GM18526 (cell line): ENCODE results near the gene HLA-DMA.
A peak's percentile ranks its signal among the peaks of the same experiment; 100 is the strongest.

Source experiments
- POLR2A ChIP-seq: IDR thresholded peaks from 3 replicates; pipeline ENCODE4 v1.6.1; 2011; ENCODE audit not compliant: insufficient read length; ENCODE audit errors: extremely low read depth

The HLA-DMA gene

GRCh38 chr6:32979720-32980487 is 27.0 kb upstream of the HLA-DMA start:
- TF ChIP-seq POLR2A, result no peak

- no peak for TF ChIP-seq POLR2A
Observed at GRCh38 chr6:32977953-32978324, 25.0 kb upstream of the HLA-DMA start.

GRCh38 chr6:32977272-32977952 is 24.5 kb upstream of the HLA-DMA start:
- peak; percentile 15 for TF ChIP-seq POLR2A

GRCh38 chr6:32976334-32977069 is 23.6 kb upstream of the HLA-DMA start:
- TF ChIP-seq POLR2A, result no peak

- TF ChIP-seq POLR2A, result no peak
Observed at GRCh38 chr6:32975886-32976285, 23.0 kb upstream of the HLA-DMA start.

GRCh38 chr6:32974541-32975308 is 21.8 kb upstream of the HLA-DMA start:
- TF ChIP-seq POLR2A, result no peak

- TF ChIP-seq POLR2A, result peak; percentile 11
Observed at GRCh38 chr6:32974016-32974333, 21.1 kb upstream of the HLA-DMA start.

GRCh38 chr6:32973144-32974015 is 20.5 kb upstream of the HLA-DMA start:
- no peak for TF ChIP-seq POLR2A

- TF ChIP-seq POLR2A, result no peak
Observed at GRCh38 chr6:32972353-32973143, 19.7 kb upstream of the HLA-DMA start.

- TF ChIP-seq POLR2A, result peak; percentile 100
Observed at GRCh38 chr6:32971581-32972352, 18.9 kb upstream of the HLA-DMA start.

- no peak for TF ChIP-seq POLR2A
Observed at GRCh38 chr6:32971242-32971580, 18.3 kb upstream of the HLA-DMA start.

- TF ChIP-seq POLR2A, result peak; percentile 51
Observed at GRCh38 chr6:32970413-32971241, 17.7 kb upstream of the HLA-DMA start.
